ENCODE measurements around the gene GRIP1. TPM values are rescaled to one million over a fixed set of nuclear protein-coding genes. Genes with fewer than 3 reads are reported as not detected.
A peak's percentile ranks its signal among the peaks of the same experiment; 100 is the strongest.

GRIP1 gene
- polyA plus RNA-seq, 4 donors = 0.54 to 5.9 (median 0.81) TPM

- 70 to 88% (median 75%) methylated on average over 5 of the region's 5 CpGs for WGBS, 3 donors
- FAIRE-seq = no peak
Observed at GRCh38 chr12:66647034-66647691, 31.7 kb downstream of the GRIP1 start.

GRCh38 chr12:66644151-66644550, 34.7 kb downstream of the GRIP1 start:
- no peak for FAIRE-seq
- H3K27me3 ChIP-seq (ENCODE audit: control insufficient read depth in 3 of 3, insufficient read depth in 3 of 3, low read length in 3 of 3) = no peaks in the 10 kb centered on the region

More at GRCh38 chr12:66647034-66647691, 31.7 kb downstream of the GRIP1 start:
- DNase-seq = no peak
- no peak overlapping the region for H3K4me3 ChIP-seq (ENCODE audit: low read depth in 1 of 3, low read length in 3 of 3)
- no peaks in the 10 kb centered on the region for H3K27me3 ChIP-seq (ENCODE audit: control insufficient read depth in 3 of 3, insufficient read depth in 3 of 3, low read length in 3 of 3)
- H3K9me3 ChIP-seq (ENCODE audit: control insufficient read depth in 2 of 2, insufficient read depth in 1 of 2, low read depth in 1 of 2, low read length in 1 of 2) = no peaks in the 10 kb centered on the region
- H3K36me3 ChIP-seq (ENCODE audit: control insufficient read depth in 3 of 3, insufficient read depth in 2 of 3, low read depth in 1 of 3, low read length in 3 of 3) = no peaks in the 10 kb centered on the region
- no peaks in the 10 kb centered on the region for H3K4me1 ChIP-seq (ENCODE audit: control insufficient read depth in 3 of 3, insufficient read depth in 2 of 3, low read depth in 1 of 3, low read length in 2 of 3)
- H3K27ac ChIP-seq (ENCODE audit: low read depth in 1 of 3, low read length in 2 of 3) = no peak overlapping the region

GRCh38 chr12:66640691-66641460, 38.0 kb downstream of the GRIP1 start:
- no peak overlapping the region for H3K4me3 ChIP-seq (ENCODE audit: low read depth in 1 of 3, low read length in 3 of 3)
- H3K36me3 ChIP-seq (ENCODE audit: control insufficient read depth in 3 of 3, insufficient read depth in 2 of 3, low read depth in 1 of 3, low read length in 3 of 3) = no peaks in the 10 kb centered on the region
- no peaks in the 10 kb centered on the region for H3K4me1 ChIP-seq (ENCODE audit: control insufficient read depth in 3 of 3, insufficient read depth in 2 of 3, low read depth in 1 of 3, low read length in 2 of 3)
- no peak for DNase-seq
- no peak for FAIRE-seq
- no peak overlapping the region for H3K27ac ChIP-seq (ENCODE audit: low read depth in 1 of 3, low read length in 2 of 3)
- no peaks in the 10 kb centered on the region for H3K27me3 ChIP-seq (ENCODE audit: control insufficient read depth in 3 of 3, insufficient read depth in 3 of 3, low read length in 3 of 3)
- no peaks in the 10 kb centered on the region for H3K9me3 ChIP-seq (ENCODE audit: control insufficient read depth in 2 of 2, insufficient read depth in 1 of 2, low read depth in 1 of 2, low read length in 1 of 2)
- WGBS, 3 donors = 84 to 93% (median 92%) methylated on average over 2 of the region's 2 CpGs

More at GRCh38 chr12:66644151-66644550, 34.7 kb downstream of the GRIP1 start:
- WGBS, 3 donors = 44 to 68% (median 53%) methylated on average over 1 of the region's 1 CpG
- H3K4me3 ChIP-seq (ENCODE audit: low read depth in 1 of 3, low read length in 3 of 3) = no peak overlapping the region
- no peaks in the 10 kb centered on the region for H3K9me3 ChIP-seq (ENCODE audit: control insufficient read depth in 2 of 2, insufficient read depth in 1 of 2, low read depth in 1 of 2, low read length in 1 of 2)
- H3K4me1 ChIP-seq (ENCODE audit: control insufficient read depth in 3 of 3, insufficient read depth in 2 of 3, low read depth in 1 of 3, low read length in 2 of 3) = no peaks in the 10 kb centered on the region
- DNase-seq = no peak
- no peak overlapping the region for H3K27ac ChIP-seq (ENCODE audit: low read depth in 1 of 3, low read length in 2 of 3)
- no peaks in the 10 kb centered on the region for H3K36me3 ChIP-seq (ENCODE audit: control insufficient read depth in 3 of 3, insufficient read depth in 2 of 3, low read depth in 1 of 3, low read length in 3 of 3)

GRCh38 chr12:66638666-66639065, 40.2 kb downstream of the GRIP1 start:
- FAIRE-seq = no peak

GRCh38 chr12:66637699-66638301, 41.1 kb downstream of the GRIP1 start:
- no peaks in the 10 kb centered on the region for H3K27me3 ChIP-seq (ENCODE audit: control insufficient read depth in 3 of 3, insufficient read depth in 3 of 3, low read length in 3 of 3)
- DNase-seq (no peak), FAIRE-seq (no peak)
- no peaks in the 10 kb centered on the region for H3K4me1 ChIP-seq (ENCODE audit: control insufficient read depth in 3 of 3, insufficient read depth in 2 of 3, low read depth in 1 of 3, low read length in 2 of 3)
- H3K4me3 ChIP-seq (ENCODE audit: low read depth in 1 of 3, low read length in 3 of 3) = no peak overlapping the region
- no peak overlapping the region for H3K27ac ChIP-seq (ENCODE audit: low read depth in 1 of 3, low read length in 2 of 3)
- no peaks in the 10 kb centered on the region for H3K36me3 ChIP-seq (ENCODE audit: control insufficient read depth in 3 of 3, insufficient read depth in 2 of 3, low read depth in 1 of 3, low read length in 3 of 3)
- 56 to 88% (median 82%) methylated on average over 3 of the region's 3 CpGs for WGBS, 3 donors
- no peaks in the 10 kb centered on the region for H3K9me3 ChIP-seq (ENCODE audit: control insufficient read depth in 2 of 2, insufficient read depth in 1 of 2, low read depth in 1 of 2, low read length in 1 of 2)

More at GRCh38 chr12:66638666-66639065, 40.2 kb downstream of the GRIP1 start:
- no peak overlapping the region for H3K4me3 ChIP-seq (ENCODE audit: low read depth in 1 of 3, low read length in 3 of 3)
- no peaks in the 10 kb centered on the region for H3K9me3 ChIP-seq (ENCODE audit: control insufficient read depth in 2 of 2, insufficient read depth in 1 of 2, low read depth in 1 of 2, low read length in 1 of 2)
- 80 to 88% (median 80%) methylated on average over 2 of the region's 2 CpGs for WGBS, 3 donors
- H3K4me1 ChIP-seq (ENCODE audit: control insufficient read depth in 3 of 3, insufficient read depth in 2 of 3, low read depth in 1 of 3, low read length in 2 of 3) = no peaks in the 10 kb centered on the region
- DNase-seq = no peak
- no peaks in the 10 kb centered on the region for H3K36me3 ChIP-seq (ENCODE audit: control insufficient read depth in 3 of 3, insufficient read depth in 2 of 3, low read depth in 1 of 3, low read length in 3 of 3)
- no peak overlapping the region for H3K27ac ChIP-seq (ENCODE audit: low read depth in 1 of 3, low read length in 2 of 3)
- no peaks in the 10 kb centered on the region for H3K27me3 ChIP-seq (ENCODE audit: control insufficient read depth in 3 of 3, insufficient read depth in 3 of 3, low read length in 3 of 3)

GRCh38 chr12:66636771-66637170, 42.1 kb downstream of the GRIP1 start:
- no peaks in the 10 kb centered on the region for H3K4me1 ChIP-seq (ENCODE audit: control insufficient read depth in 3 of 3, insufficient read depth in 2 of 3, low read depth in 1 of 3, low read length in 2 of 3)
- H3K4me3 ChIP-seq (ENCODE audit: low read depth in 1 of 3, low read length in 3 of 3) = no peak overlapping the region
- 71 to 79% (median 78%) methylated on average over 3 of the region's 3 CpGs for WGBS, 3 donors
- H3K27ac ChIP-seq (ENCODE audit: low read depth in 1 of 3, low read length in 2 of 3) = no peak overlapping the region
- DNase-seq (peak in 1 of 2 donors; percentile 32), FAIRE-seq (no peak)
- no peaks in the 10 kb centered on the region for H3K27me3 ChIP-seq (ENCODE audit: control insufficient read depth in 3 of 3, insufficient read depth in 3 of 3, low read length in 3 of 3)
- no peaks in the 10 kb centered on the region for H3K9me3 ChIP-seq (ENCODE audit: control insufficient read depth in 2 of 2, insufficient read depth in 1 of 2, low read depth in 1 of 2, low read length in 1 of 2)
- no peaks in the 10 kb centered on the region for H3K36me3 ChIP-seq (ENCODE audit: control insufficient read depth in 3 of 3, insufficient read depth in 2 of 3, low read depth in 1 of 3, low read length in 3 of 3)

GRCh38 chr12:66633676-66634075, 45.2 kb downstream of the GRIP1 start:
- H3K4me3 ChIP-seq (ENCODE audit: low read depth in 1 of 3, low read length in 3 of 3) = no peak overlapping the region
- WGBS, 3 donors = 33 to 66% (median 33%) methylated on average over 1 of the region's 1 CpG
- no peaks in the 10 kb centered on the region for H3K36me3 ChIP-seq (ENCODE audit: control insufficient read depth in 3 of 3, insufficient read depth in 2 of 3, low read depth in 1 of 3, low read length in 3 of 3)
- H3K27ac ChIP-seq (ENCODE audit: low read depth in 1 of 3, low read length in 2 of 3) = no peak overlapping the region
- no peaks in the 10 kb centered on the region for H3K9me3 ChIP-seq (ENCODE audit: control insufficient read depth in 2 of 2, insufficient read depth in 1 of 2, low read depth in 1 of 2, low read length in 1 of 2)
- H3K27me3 ChIP-seq (ENCODE audit: control insufficient read depth in 3 of 3, insufficient read depth in 3 of 3, low read length in 3 of 3) = no peaks in the 10 kb centered on the region
- no peaks in the 10 kb centered on the region for H3K4me1 ChIP-seq (ENCODE audit: control insufficient read depth in 3 of 3, insufficient read depth in 2 of 3, low read depth in 1 of 3, low read length in 2 of 3)
- FAIRE-seq (no peak), DNase-seq (peak in 1 of 2 donors; percentile 37)

- no peak for FAIRE-seq
Observed at GRCh38 chr12:66629138-66629870, 49.6 kb downstream of the GRIP1 start.

More at GRCh38 chr12:66629138-66629870, 49.6 kb downstream of the GRIP1 start:
- Histone ChIP-seq H3K36me3 (ENCODE audit: control insufficient read depth in 3 of 3, insufficient read depth in 2 of 3, low read depth in 1 of 3, low read length in 3 of 3) (no peaks in the 10 kb centered on the region), H3K4me3 (ENCODE audit: low read depth in 1 of 3, low read length in 3 of 3) (no peak overlapping the region), H3K27me3 (ENCODE audit: control insufficient read depth in 3 of 3, insufficient read depth in 3 of 3, low read length in 3 of 3) (no peaks in the 10 kb centered on the region), H3K27ac (ENCODE audit: low read depth in 1 of 3, low read length in 2 of 3) (no peak overlapping the region), H3K9me3 (ENCODE audit: control insufficient read depth in 2 of 2, insufficient read depth in 1 of 2, low read depth in 1 of 2, low read length in 1 of 2) (no peaks in the 10 kb centered on the region), H3K4me1 (ENCODE audit: control insufficient read depth in 3 of 3, insufficient read depth in 2 of 3, low read depth in 1 of 3, low read length in 2 of 3) (no peaks in the 10 kb centered on the region)
- peak in 1 of 2 donors; percentile 14 for DNase-seq
- WGBS, 3 donors = 53 to 67% (median 60%) methylated on average over 5 of the region's 5 CpGs
